Caco-2 (cell line): ENCODE data around the gene TBC1D24. TPM values are rescaled to one million over a fixed set of nuclear protein-coding genes. Genes with fewer than 3 reads are reported as not detected.

Source experiments
- BruUV-seq: library from RNA; stranded (reverse); fragments of 400-500 nt; replicated peaks from 2 replicates; lab custom pipeline; 2021; lab: Mats Ljungman, UMichigan
- CTCF ChIA-PET: fragments of 300-600 bp; sonication (Branson Sonifier 250); formaldehyde crosslinking; loops from one replicate; lab custom pipeline; 2022; ENCODE audit warnings: antibody characterized with exemption; lab: Charles Lee
- POLR2A ChIA-PET: fragments of 300-600 bp; sonication (Branson Sonifier 250); formaldehyde crosslinking; loops from one replicate; lab custom pipeline; 2022; ENCODE audit warnings: antibody characterized with exemption; lab: Charles Lee
- DNase-seq, 2 experiments: peaks; one replicate each; pipeline versions ENCODE4 v3.0.0 to v3.0.0-alpha.2; 2020 to 2022
- H3K27me3 ChIP-seq: replicated peaks from 2 replicates; pipeline ENCODE4 v1.6.0; 2011; ENCODE audit warnings: low read length; ENCODE audit not compliant: control insufficient read depth, insufficient read depth
- H3K36me3 ChIP-seq: 2 replicates; pipeline ENCODE4 v1.5.1; 2011; ENCODE audit warnings: low read length; ENCODE audit not compliant: control insufficient read depth, insufficient read depth
- H3K4me1 ChIP-seq: fragments of 250-450 bp; sonication (Bioruptor Pico); 2 replicates; pipeline ENCODE4 v1.5.1; 2020; ENCODE audit warnings: mild to moderate bottlenecking
- H3K4me3 ChIP-seq: 2 replicates; pipeline ENCODE4 v1.5.1; 2011; ENCODE audit warnings: low read depth, mild to moderate bottlenecking, control low read depth, low read length
- H3K9me3 ChIP-seq: fragments of 250-450 bp; sonication (Bioruptor Pico); 2 replicates; pipeline ENCODE4 v1.5.1; 2020; ENCODE audit warnings: mild to moderate bottlenecking, moderate library complexity
- H3K27ac Mint-ChIP-seq: one replicate; pipeline ENCODE4 v1.8.0; 2022; ENCODE audit warnings: mixed read lengths; ENCODE audit not compliant: unreplicated experiment
- H3K27me3 Mint-ChIP-seq: one replicate; pipeline ENCODE4 v1.8.0; 2022; ENCODE audit warnings: mixed read lengths; ENCODE audit not compliant: insufficient read depth, unreplicated experiment
- H3K36me3 Mint-ChIP-seq: one replicate; pipeline ENCODE4 v1.8.0; 2022; ENCODE audit warnings: mild to moderate bottlenecking, mixed read lengths; ENCODE audit not compliant: insufficient read depth, unreplicated experiment
- H3K4me1 Mint-ChIP-seq: one replicate; pipeline ENCODE4 v1.8.0; 2022; ENCODE audit warnings: low read depth, mixed read lengths; ENCODE audit not compliant: unreplicated experiment
- H3K4me3 Mint-ChIP-seq: one replicate; pipeline ENCODE4 v1.8.0; 2022; ENCODE audit warnings: mild to moderate bottlenecking, moderate library complexity, mixed read lengths; ENCODE audit not compliant: unreplicated experiment
- H3K9me3 Mint-ChIP-seq: one replicate; pipeline ENCODE4 v1.8.0; 2022; ENCODE audit warnings: mixed read lengths; ENCODE audit not compliant: unreplicated experiment
- CTCF ChIP-seq, 2 experiments: fragments of 200-600 bp in 1 of 2; IDR thresholded peaks; 1 replicate in 1 of 2; 2 replicates in 1 of 2; pipeline versions ENCODE4 v1.5.1 to v1.8.0; 2011 to 2022; ENCODE audit warnings: antibody characterized with exemption in 1 of 2, control low read depth in 1 of 2, inconsistent platforms in 1 of 2, low read depth in 1 of 2, low read length in 1 of 2, mild to moderate bottlenecking in 1 of 2, moderate library complexity in 1 of 2; ENCODE audit not compliant: insufficient read depth in 1 of 2, severe bottlenecking in 1 of 2, unreplicated experiment in 1 of 2
- intact Hi-C: fragments of 100-400 bp; cut with micrococcal nuclease; formaldehyde crosslinking; loops from one replicate; pipeline ENCODE4 v1.10.0; 2022; ENCODE audit not compliant: unreplicated experiment
- total RNA-seq: library from RNA; stranded (reverse); gene quantifications from 2 replicates; pipeline ENCODE4 v1.2.3, GENCODE V29; 2022

Gene TBC1D24
- total RNA-seq, 1 experiment from 2014 or later = 20.8 TPM

GRCh38 chr16:2455081-2455845 is 19.7 kb upstream of the TBC1D24 start:
- no peak overlapping the region for H3K4me3 ChIP-seq
- no peaks in the 10 kb centered on the region for H3K27me3 ChIP-seq
- no peak for TF ChIP-seq CTCF (IDR thresholded peaks at IDR 0.05; ENCODE audit: insufficient read depth in 1 of 2, low read depth in 1 of 2, low read length in 1 of 2, severe bottlenecking in 1 of 2, unreplicated experiment in 1 of 2)
- Mint-ChIP-seq H3K36me3 (peaks cover 90% of the 10 kb centered on the region), H3K4me3 (no peak overlapping the region), H3K9me3 (no peaks in the 10 kb centered on the region), H3K27ac (no peak overlapping the region), H3K27me3 (no peaks in the 10 kb centered on the region), H3K4me1 (peaks cover 9% of the 10 kb centered on the region)
- no TSS peak for BruUV-seq
- ChIA-PET CTCF (no interaction called here), POLR2A (no interaction called here)
- no peaks in the 10 kb centered on the region for H3K9me3 ChIP-seq
- 0 out of 2 replicates have a peak, but pooled peaks cover 4% of the 10 kb centered on the region for H3K4me1 ChIP-seq
- H3K36me3 ChIP-seq = no peaks in the 10 kb centered on the region; the same call in 1 of the 2 replicates
- no peak for DNase-seq
- intact Hi-C loops = no loop called here

GRCh38 chr16:2456551-2457153 is 18.3 kb upstream of the TBC1D24 start:
- POLR2A ChIA-PET = no interaction called here
- peaks cover 87% of the 10 kb centered on the region for H3K36me3 Mint-ChIP-seq
- no peak overlapping the region for H3K27ac Mint-ChIP-seq

GRCh38 chr16:2457267-2457666 is 17.7 kb upstream of the TBC1D24 start:
- Mint-ChIP-seq H3K27ac (no peak overlapping the region), H3K4me1 (peaks cover 9% of the 10 kb centered on the region), H3K36me3 (peaks cover 87% of the 10 kb centered on the region), H3K27me3 (no peaks in the 10 kb centered on the region), H3K4me3 (no peak overlapping the region), H3K9me3 (no peaks in the 10 kb centered on the region)
- Histone ChIP-seq H3K4me1 (peaks cover 12% of the 10 kb centered on the region), H3K27me3 (no peaks in the 10 kb centered on the region), H3K9me3 (no peaks in the 10 kb centered on the region), H3K36me3 (no peaks in the 10 kb centered on the region; the same call in 1 of the 2 replicates), H3K4me3 (no peak overlapping the region)
- intact Hi-C loops = no loop called here
- POLR2A ChIA-PET = no interaction called here
- no peak for TF ChIP-seq CTCF (IDR thresholded peaks at IDR 0.05; ENCODE audit: insufficient read depth in 1 of 2, low read depth in 1 of 2, low read length in 1 of 2, severe bottlenecking in 1 of 2, unreplicated experiment in 1 of 2)
- CTCF ChIA-PET = no interaction called here
- no TSS peak for BruUV-seq
- DNase-seq = no peak

More at GRCh38 chr16:2456551-2457153, 18.3 kb upstream of the TBC1D24 start:
- intact Hi-C loops = no loop called here
- Histone ChIP-seq H3K4me1 (peaks cover 12% of the 10 kb centered on the region), H3K4me3 (no peak overlapping the region), H3K9me3 (no peaks in the 10 kb centered on the region), H3K27me3 (no peaks in the 10 kb centered on the region), H3K36me3 (no peaks in the 10 kb centered on the region; the same call in 1 of the 2 replicates)
- no TSS peak for BruUV-seq
- CTCF ChIA-PET = no interaction called here
- H3K9me3 Mint-ChIP-seq = no peaks in the 10 kb centered on the region
- H3K4me3 Mint-ChIP-seq = no peak overlapping the region
- H3K27me3 Mint-ChIP-seq = no peaks in the 10 kb centered on the region
- H3K4me1 Mint-ChIP-seq = peaks cover 9% of the 10 kb centered on the region
- no peak for DNase-seq
- TF ChIP-seq CTCF (IDR thresholded peaks at IDR 0.05; ENCODE audit: insufficient read depth in 1 of 2, low read depth in 1 of 2, low read length in 1 of 2, severe bottlenecking in 1 of 2, unreplicated experiment in 1 of 2) = no peak
